Fibroblast of lung (primary cell): ENCODE data around the gene AKAP6. TPM values are rescaled to one million over a fixed set of nuclear protein-coding genes. Genes with fewer than 3 reads are reported as not detected.

Experiments
- DNase-seq, 2 donors: peaks; one replicate each; pipeline versions ENCODE4 v3.0.0 to v3.0.0-alpha.2; 2010; ENCODE audit warnings: low read depth in 2 of 2
- H2AFZ ChIP-seq: 2 replicates; pipeline ENCODE4 v1.5.1; 2012; ENCODE audit warnings: low read length, control low read depth, inconsistent platforms
- H3K27ac ChIP-seq: 2 replicates; pipeline ENCODE4 v1.5.1; 2011; ENCODE audit warnings: low read length, control low read depth; ENCODE audit not compliant: insufficient read depth
- H3K27me3 ChIP-seq: 2 replicates; pipeline ENCODE4 v1.5.1; 2011; ENCODE audit warnings: mild to moderate bottlenecking, low read length; ENCODE audit not compliant: control insufficient read depth, insufficient read depth
- H3K36me3 ChIP-seq: 2 replicates; pipeline ENCODE4 v1.5.1; 2011; ENCODE audit warnings: low read length; ENCODE audit not compliant: control insufficient read depth, insufficient read depth
- H3K4me1 ChIP-seq: 2 replicates; pipeline ENCODE4 v1.5.1; 2011; ENCODE audit warnings: low read length; ENCODE audit not compliant: control insufficient read depth, insufficient read depth; ENCODE audit errors: extremely low read depth
- H3K4me2 ChIP-seq: 2 replicates; pipeline ENCODE4 v1.5.1; 2011; ENCODE audit warnings: low read length, control low read depth; ENCODE audit not compliant: insufficient read depth; ENCODE audit errors: extremely low read depth
- H3K4me3 ChIP-seq, 4 experiments: fragments of 200-600 bp in 1 of 4; sonication (generic) in 1 of 4; replicated peaks in 1 of 4; 2 replicates each; pipeline ENCODE4 v1.5.1; 2011 to 2016; ENCODE audit warnings: low read length in 4 of 4, low read depth in 3 of 4, mild to moderate bottlenecking in 3 of 4, control low read depth in 2 of 4, inconsistent platforms in 1 of 4, mixed read lengths in 1 of 4; ENCODE audit not compliant: insufficient read depth in 1 of 4; ENCODE audit errors: control extremely low read depth in 1 of 4
- H3K79me2 ChIP-seq: 2 replicates; pipeline ENCODE4 v1.5.1; 2012; ENCODE audit warnings: mild to moderate bottlenecking, low read length, inconsistent platforms; ENCODE audit not compliant: control insufficient read depth, insufficient read depth
- H3K9ac ChIP-seq: 2 replicates; pipeline ENCODE4 v1.5.1; 2011; ENCODE audit warnings: mild to moderate bottlenecking, low read length, control low read depth; ENCODE audit not compliant: insufficient read depth
- H3K9me3 ChIP-seq: 2 replicates; pipeline ENCODE4 v1.5.1; 2012; ENCODE audit warnings: low read depth, low read length; ENCODE audit not compliant: control insufficient read depth, insufficient read depth
- H4K20me1 ChIP-seq: 2 replicates; pipeline ENCODE4 v1.5.1; 2011; ENCODE audit warnings: low read length; ENCODE audit not compliant: control insufficient read depth, insufficient read depth; ENCODE audit errors: extremely low read depth
- EZH2 ChIP-seq: IDR thresholded peaks from 2 replicates; pipeline ENCODE4 v1.5.1; 2012; ENCODE audit warnings: low read length, control low read depth, mild to moderate bottlenecking; ENCODE audit errors: missing control alignments
- polyA plus RNA-seq, 2 donors: library from polyadenylated mRNA; depleted of rRNA in 1 of 2; stranded (reverse) in 1 of 2; unstranded in 1 of 2; fragments of >200 nt; gene quantifications; 2 replicates each; pipeline ENCODE4 v1.2.1, GENCODE V29; 2011 to 2012; ENCODE audit warnings: missing spikeins in 1 of 2
- total RNA-seq: library from RNA; depleted of rRNA; stranded (reverse); fragments of >200 nt; gene quantifications from 2 replicates; pipeline ENCODE4 v1.2.1, GENCODE V29; 2014
- TF ChIP-seq, protein P1 (sequence below), 2 donors: IDR thresholded peaks in 1 of 2; conservative IDR thresholded peaks in 1 of 2; 1 replicate in 1 of 2; 2 replicates in 1 of 2; pipeline ENCODE4 v1.5.1; 2011 to 2012; ENCODE audit warnings: low read length in 2 of 2, control low read depth in 1 of 2, inconsistent platforms in 1 of 2, low read depth in 1 of 2, mild to moderate bottlenecking in 1 of 2

The AKAP6 gene
- total and polyA plus RNA-seq, 2 donors (not counting 1 experiment from before 2014, with no cell fraction given): 3.3 to 10.9 TPM

DNA sequence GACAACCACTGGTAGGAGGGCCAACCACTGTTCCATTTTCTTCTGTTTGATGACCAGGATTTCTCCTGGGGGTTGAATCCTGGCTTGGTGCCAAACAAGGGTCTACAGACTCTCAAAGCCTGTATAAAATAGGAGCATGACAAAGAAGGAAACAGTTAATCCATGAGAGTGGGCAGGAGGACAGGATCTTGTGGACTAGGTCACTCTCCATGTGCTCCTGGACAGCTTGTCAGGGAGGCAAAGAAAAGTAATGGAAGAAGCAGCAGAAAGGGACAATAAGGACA lies 243.7 kb downstream of the AKAP6 start:
- TF ChIP-seq EZH2: no peak
- TF ChIP-seq, protein P1, sequence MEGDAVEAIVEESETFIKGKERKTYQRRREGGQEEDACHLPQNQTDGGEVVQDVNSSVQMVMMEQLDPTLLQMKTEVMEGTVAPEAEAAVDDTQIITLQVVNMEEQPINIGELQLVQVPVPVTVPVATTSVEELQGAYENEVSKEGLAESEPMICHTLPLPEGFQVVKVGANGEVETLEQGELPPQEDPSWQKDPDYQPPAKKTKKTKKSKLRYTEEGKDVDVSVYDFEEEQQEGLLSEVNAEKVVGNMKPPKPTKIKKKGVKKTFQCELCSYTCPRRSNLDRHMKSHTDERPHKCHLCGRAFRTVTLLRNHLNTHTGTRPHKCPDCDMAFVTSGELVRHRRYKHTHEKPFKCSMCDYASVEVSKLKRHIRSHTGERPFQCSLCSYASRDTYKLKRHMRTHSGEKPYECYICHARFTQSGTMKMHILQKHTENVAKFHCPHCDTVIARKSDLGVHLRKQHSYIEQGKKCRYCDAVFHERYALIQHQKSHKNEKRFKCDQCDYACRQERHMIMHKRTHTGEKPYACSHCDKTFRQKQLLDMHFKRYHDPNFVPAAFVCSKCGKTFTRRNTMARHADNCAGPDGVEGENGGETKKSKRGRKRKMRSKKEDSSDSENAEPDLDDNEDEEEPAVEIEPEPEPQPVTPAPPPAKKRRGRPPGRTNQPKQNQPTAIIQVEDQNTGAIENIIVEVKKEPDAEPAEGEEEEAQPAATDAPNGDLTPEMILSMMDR (conservative IDR thresholded peaks at IDR 0.05 in 1 of 2, IDR thresholded peaks at IDR 0.05 in 1 of 2; ENCODE audit: low read depth in 1 of 2, low read length in 2 of 2): no peak
- no peaks in the 10 kb centered on the region for H3K9me3 ChIP-seq
- H4K20me1 ChIP-seq: no peaks in the 10 kb centered on the region
- H3K27ac ChIP-seq: no peak overlapping the region
- no peaks in the 10 kb centered on the region for H3K27me3 ChIP-seq
- H3K4me1 ChIP-seq: no peaks in the 10 kb centered on the region
- no peaks in the 10 kb centered on the region for H3K79me2 ChIP-seq
- no peak overlapping the region for H3K4me3 ChIP-seq
- no peaks in the 10 kb centered on the region for H3K36me3 ChIP-seq
- H3K9ac ChIP-seq: no peak overlapping the region
- H3K4me2 ChIP-seq: no peak overlapping the region
- H2AFZ ChIP-seq: no peak overlapping the region
- DNase-seq: no peak

DNA sequence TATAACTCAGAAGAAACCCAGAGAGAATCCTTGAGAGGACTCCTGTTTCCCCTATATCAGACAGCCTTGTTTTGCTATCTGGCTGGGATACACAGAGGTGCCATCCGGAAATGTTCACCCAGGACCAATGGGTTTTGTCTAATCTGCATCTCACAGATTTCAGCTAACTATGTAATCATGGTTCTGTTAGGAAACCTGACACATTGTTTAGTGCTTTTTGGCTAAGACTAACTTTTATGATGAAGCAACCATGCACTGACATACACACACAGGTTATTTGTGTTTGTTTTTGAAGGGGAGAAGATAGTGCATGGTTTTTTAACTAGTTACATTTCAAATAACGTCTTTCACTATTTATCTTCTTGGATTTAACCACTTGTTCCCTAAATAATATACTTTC lies 245.2 kb downstream of the AKAP6 start:
- no peaks in the 10 kb centered on the region for H3K9me3 ChIP-seq
- no peaks in the 10 kb centered on the region for H3K79me2 ChIP-seq

DNA sequence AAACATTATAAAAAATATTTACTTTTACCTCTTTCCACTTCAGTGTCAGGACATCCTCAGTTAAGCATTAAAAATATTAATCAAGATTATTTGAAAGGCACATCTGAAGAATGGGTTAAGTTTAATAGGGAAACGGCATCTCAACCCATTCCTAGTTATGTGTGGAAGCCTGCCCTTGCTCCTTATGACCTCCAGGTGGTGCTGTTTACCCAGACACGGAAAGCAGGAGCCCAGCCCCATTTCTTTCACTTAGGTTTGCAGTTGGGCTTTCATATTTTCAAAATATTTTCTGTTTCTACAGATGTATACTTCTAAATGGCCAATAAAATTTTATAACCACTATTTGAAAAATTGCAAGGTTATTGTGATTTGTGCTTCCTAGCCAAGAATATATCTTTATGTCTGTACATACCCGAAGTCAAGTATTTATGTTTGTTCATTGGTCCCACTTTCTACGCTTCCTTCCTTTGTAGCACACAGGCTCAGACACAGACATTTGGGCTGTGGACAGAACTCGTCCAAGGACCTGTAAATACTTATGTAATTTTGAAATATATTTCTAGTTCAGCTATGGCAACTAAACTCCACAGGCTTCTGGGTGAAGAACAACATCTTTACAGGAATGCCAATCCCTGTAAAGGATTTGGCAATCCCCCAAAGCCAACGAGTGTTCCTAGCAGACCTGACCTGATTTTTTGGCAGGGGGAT lies 247.1 kb downstream of the AKAP6 start:
- TF ChIP-seq, protein P1 (conservative IDR thresholded peaks at IDR 0.05 in 1 of 2, IDR thresholded peaks at IDR 0.05 in 1 of 2; ENCODE audit: low read depth in 1 of 2, low read length in 2 of 2): peak; percentile 98 to 99
- no peak for TF ChIP-seq EZH2
- Histone ChIP-seq H3K36me3 (no peaks in the 10 kb centered on the region), H3K4me2 (peak overlapping the region; percentile 36), H3K27ac (no peak overlapping the region), H3K4me3 (peak overlapping the region in 2 of 4 experiments; percentile 18 to 36), H4K20me1 (no peaks in the 10 kb centered on the region), H2AFZ (peak overlapping the region; percentile 24), H3K9ac (no peak overlapping the region), H3K9me3 (no peaks in the 10 kb centered on the region), H3K79me2 (no peaks in the 10 kb centered on the region), H3K4me1 (no peaks in the 10 kb centered on the region), H3K27me3 (no peaks in the 10 kb centered on the region)
- DNase-seq: peak; percentile 49 to 77

More for the DNA sequence above, 245.2 kb downstream of the AKAP6 start:
- H3K9ac ChIP-seq: no peak overlapping the region
- H3K27me3 ChIP-seq: no peaks in the 10 kb centered on the region
- H4K20me1 ChIP-seq: no peaks in the 10 kb centered on the region
- no peak overlapping the region for H3K27ac ChIP-seq
- H3K4me1 ChIP-seq: no peaks in the 10 kb centered on the region
- H2AFZ ChIP-seq: no peak overlapping the region
- no peaks in the 10 kb centered on the region for H3K36me3 ChIP-seq
- TF ChIP-seq, protein P1 (conservative IDR thresholded peaks at IDR 0.05 in 1 of 2, IDR thresholded peaks at IDR 0.05 in 1 of 2; ENCODE audit: low read depth in 1 of 2, low read length in 2 of 2): no peak
- no peak for TF ChIP-seq EZH2
- no peak overlapping the region for H3K4me2 ChIP-seq
- H3K4me3 ChIP-seq: no peak overlapping the region
- no peak for DNase-seq
